ENCODE measurements around the gene BCOR.

BCOR gene

DNA sequence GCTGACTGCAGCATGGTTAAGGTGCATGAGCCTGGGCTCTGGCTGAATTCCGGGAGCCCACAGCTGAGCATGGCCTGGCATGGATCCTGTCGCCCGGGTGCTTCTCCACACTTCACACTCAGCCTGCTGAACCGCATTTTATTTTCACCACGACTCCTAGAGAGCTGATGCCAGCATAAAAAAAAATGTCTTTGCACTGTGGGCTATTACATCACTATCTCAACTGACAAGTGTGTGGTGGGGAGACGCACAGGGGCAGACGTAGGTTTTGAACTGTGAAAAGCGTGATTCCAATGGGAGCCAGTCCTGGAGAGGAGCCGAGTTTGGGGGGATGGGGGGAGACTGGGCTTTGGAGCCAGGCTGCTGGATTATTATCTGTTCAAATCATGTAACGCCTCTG, 36.8 kb downstream of the BCOR start:
- no peak for TF ChIP-seq EZH2phosphoT487 (conservative IDR thresholded peaks at IDR 0.05; ENCODE audit: low read length)
- TF ChIP-seq, protein P1, sequence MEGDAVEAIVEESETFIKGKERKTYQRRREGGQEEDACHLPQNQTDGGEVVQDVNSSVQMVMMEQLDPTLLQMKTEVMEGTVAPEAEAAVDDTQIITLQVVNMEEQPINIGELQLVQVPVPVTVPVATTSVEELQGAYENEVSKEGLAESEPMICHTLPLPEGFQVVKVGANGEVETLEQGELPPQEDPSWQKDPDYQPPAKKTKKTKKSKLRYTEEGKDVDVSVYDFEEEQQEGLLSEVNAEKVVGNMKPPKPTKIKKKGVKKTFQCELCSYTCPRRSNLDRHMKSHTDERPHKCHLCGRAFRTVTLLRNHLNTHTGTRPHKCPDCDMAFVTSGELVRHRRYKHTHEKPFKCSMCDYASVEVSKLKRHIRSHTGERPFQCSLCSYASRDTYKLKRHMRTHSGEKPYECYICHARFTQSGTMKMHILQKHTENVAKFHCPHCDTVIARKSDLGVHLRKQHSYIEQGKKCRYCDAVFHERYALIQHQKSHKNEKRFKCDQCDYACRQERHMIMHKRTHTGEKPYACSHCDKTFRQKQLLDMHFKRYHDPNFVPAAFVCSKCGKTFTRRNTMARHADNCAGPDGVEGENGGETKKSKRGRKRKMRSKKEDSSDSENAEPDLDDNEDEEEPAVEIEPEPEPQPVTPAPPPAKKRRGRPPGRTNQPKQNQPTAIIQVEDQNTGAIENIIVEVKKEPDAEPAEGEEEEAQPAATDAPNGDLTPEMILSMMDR (IDR thresholded peaks at IDR 0.05; ENCODE audit: insufficient read depth, low read length, poor library complexity, severe bottlenecking): no peak
- H3K4me2 ChIP-seq (ENCODE audit: low read depth, low read length, poor library complexity, severe bottlenecking): no peak overlapping the region
- no peaks in the 10 kb centered on the region for H3K9me3 ChIP-seq (ENCODE audit: insufficient read depth, low read length)
- no peak overlapping the region for H3K4me3 ChIP-seq (ENCODE audit: insufficient read depth, low read length, poor library complexity, severe bottlenecking)
- no peaks in the 10 kb centered on the region for H4K20me1 ChIP-seq (ENCODE audit: low read depth, low read length)
- no peak overlapping the region for H2AFZ ChIP-seq (ENCODE audit: low read depth, low read length, severe bottlenecking)
- H3K36me3 ChIP-seq (ENCODE audit: low read length): no peaks in the 10 kb centered on the region
- H3K27me3 ChIP-seq (ENCODE audit: low read length): no peaks in the 10 kb centered on the region
- H3K9ac ChIP-seq (ENCODE audit: low read length): no peak overlapping the region
- H3K27ac ChIP-seq (ENCODE audit: low read depth, low read length): no peak overlapping the region
- no peaks in the 10 kb centered on the region for H3K79me2 ChIP-seq (ENCODE audit: insufficient read depth, low read length)
- no peaks in the 10 kb centered on the region for H3F3A ChIP-seq (ENCODE audit: insufficient read depth)
- H3K9me2 ChIP-seq (replicated peaks; ENCODE audit: insufficient read depth, low read length): no peaks in the 10 kb centered on the region

DNA sequence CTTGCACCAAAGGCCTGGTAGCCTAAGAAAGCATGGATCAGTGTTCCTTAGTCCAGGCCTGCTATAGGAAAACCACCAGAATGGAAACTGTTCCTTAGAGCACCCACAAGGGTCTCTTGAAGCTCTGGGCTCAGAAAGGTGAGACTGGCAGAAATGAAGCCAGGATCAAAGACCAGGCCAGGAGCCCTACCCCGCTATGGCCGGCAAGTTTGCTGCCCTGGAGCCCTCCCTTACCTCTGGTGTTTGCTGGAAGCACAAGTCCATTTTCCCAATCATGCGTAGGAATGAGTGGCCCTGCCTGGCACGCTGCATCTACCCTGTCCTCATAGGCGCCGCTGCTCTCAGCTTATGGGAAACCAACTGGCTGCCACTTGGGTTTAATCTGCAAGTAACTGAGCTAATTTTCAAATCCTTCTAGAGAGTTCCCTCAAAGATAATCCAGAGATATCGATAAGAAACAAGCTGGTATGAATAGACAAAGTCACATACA, 37.4 kb downstream of the BCOR start:
- H3K36me3 ChIP-seq (ENCODE audit: low read length): peaks cover under 1% of the 10 kb centered on the region; the same call in 1 of the 2 replicates
- TF ChIP-seq, protein P1 (IDR thresholded peaks at IDR 0.05; ENCODE audit: insufficient read depth, low read length, poor library complexity, severe bottlenecking): no peak
- no peak for TF ChIP-seq EZH2phosphoT487 (conservative IDR thresholded peaks at IDR 0.05; ENCODE audit: low read length)

DNA sequence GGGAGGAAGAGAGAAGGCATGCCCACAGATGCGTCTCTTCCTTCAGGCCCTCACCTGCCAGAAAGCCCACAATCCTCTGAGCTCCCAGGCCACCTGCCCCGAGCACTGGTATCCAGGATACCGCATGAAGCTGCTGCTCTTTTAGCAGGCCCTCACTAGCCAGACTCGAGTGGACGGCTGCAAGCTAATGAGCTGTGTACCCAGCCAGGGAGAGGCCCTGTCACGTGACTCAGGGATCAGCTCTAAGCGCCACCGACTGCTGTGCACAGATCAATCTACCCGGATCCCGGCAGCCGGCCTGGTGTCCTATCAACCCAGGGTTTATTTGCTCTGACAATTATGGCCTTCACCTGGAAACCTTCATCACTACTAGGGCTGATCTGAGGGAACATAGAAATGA, 39.0 kb downstream of the BCOR start:
- no peaks in the 10 kb centered on the region for H3K79me2 ChIP-seq (ENCODE audit: insufficient read depth, low read length)

More for the DNA sequence above, 37.4 kb downstream of the BCOR start:
- Histone ChIP-seq H3K9me3 (ENCODE audit: insufficient read depth, low read length) (no peaks in the 10 kb centered on the region), H3K9me2 (replicated peaks; ENCODE audit: insufficient read depth, low read length) (no peaks in the 10 kb centered on the region), H3K4me3 (ENCODE audit: insufficient read depth, low read length, poor library complexity, severe bottlenecking) (no peak overlapping the region), H3K4me2 (ENCODE audit: low read depth, low read length, poor library complexity, severe bottlenecking) (no peak overlapping the region), H3K27ac (ENCODE audit: low read depth, low read length) (no peak overlapping the region), H3K27me3 (ENCODE audit: low read length) (no peaks in the 10 kb centered on the region), H2AFZ (ENCODE audit: low read depth, low read length, severe bottlenecking) (no peak overlapping the region), H3K79me2 (ENCODE audit: insufficient read depth, low read length) (no peaks in the 10 kb centered on the region), H3K9ac (ENCODE audit: low read length) (no peak overlapping the region), H3F3A (ENCODE audit: insufficient read depth) (no peaks in the 10 kb centered on the region), H4K20me1 (ENCODE audit: low read depth, low read length) (no peaks in the 10 kb centered on the region)

More for the DNA sequence above, 39.0 kb downstream of the BCOR start:
- no peak overlapping the region for H3K4me3 ChIP-seq (ENCODE audit: insufficient read depth, low read length, poor library complexity, severe bottlenecking)
- no peaks in the 10 kb centered on the region for H3K27me3 ChIP-seq (ENCODE audit: low read length)
- no peaks in the 10 kb centered on the region for H4K20me1 ChIP-seq (ENCODE audit: low read depth, low read length)
- H3K9ac ChIP-seq (ENCODE audit: low read length): no peak overlapping the region
- H2AFZ ChIP-seq (ENCODE audit: low read depth, low read length, severe bottlenecking): no peak overlapping the region
- H3K9me3 ChIP-seq (ENCODE audit: insufficient read depth, low read length): no peaks in the 10 kb centered on the region
- H3K27ac ChIP-seq (ENCODE audit: low read depth, low read length): no peak overlapping the region
- H3K4me2 ChIP-seq (ENCODE audit: low read depth, low read length, poor library complexity, severe bottlenecking): no peak overlapping the region
- H3K9me2 ChIP-seq (replicated peaks; ENCODE audit: insufficient read depth, low read length): no peaks in the 10 kb centered on the region
- no peaks in the 10 kb centered on the region for H3F3A ChIP-seq (ENCODE audit: insufficient read depth)
- peaks cover 15% of the 10 kb centered on the region; the same call in 1 of the 2 replicates for H3K36me3 ChIP-seq (ENCODE audit: low read length)
- no peak for TF ChIP-seq EZH2phosphoT487 (conservative IDR thresholded peaks at IDR 0.05; ENCODE audit: low read length)
- TF ChIP-seq, protein P1 (IDR thresholded peaks at IDR 0.05; ENCODE audit: insufficient read depth, low read length, poor library complexity, severe bottlenecking): no peak
